Muscle layer of colon (tissue), 2 donors: ENCODE results near the gene CGAS.

ENCODE experiments used
- H3K27ac ChIP-seq: one replicate; pipeline ENCODE4 v1.7.0; 2013; ENCODE audit warnings: low read depth, mild to moderate bottlenecking, low read length, moderate library complexity
- H3K27me3 ChIP-seq, 2 donors: one replicate each; pipeline ENCODE4 v1.7.0; 2013; ENCODE audit warnings: low read length in 2 of 2, mild to moderate bottlenecking in 2 of 2; ENCODE audit not compliant: insufficient read depth in 2 of 2, control insufficient read depth in 1 of 2
- H3K36me3 ChIP-seq: one replicate; pipeline ENCODE4 v1.7.0; 2013; ENCODE audit warnings: mild to moderate bottlenecking, low read length; ENCODE audit not compliant: insufficient read depth
- H3K4me1 ChIP-seq: one replicate; pipeline ENCODE4 v1.7.0; 2013; ENCODE audit warnings: mild to moderate bottlenecking, low read length; ENCODE audit not compliant: insufficient read depth
- H3K4me3 ChIP-seq, 2 donors: one replicate each; pipeline ENCODE4 v1.7.0; 2013; ENCODE audit warnings: low read length in 2 of 2, low read depth in 1 of 2, mild to moderate bottlenecking in 1 of 2, moderate library complexity in 1 of 2
- H3K9ac ChIP-seq: one replicate; pipeline ENCODE4 v1.7.0; 2013; ENCODE audit warnings: low read length
- H3K9me3 ChIP-seq: one replicate; pipeline ENCODE4 v1.7.0; 2013; ENCODE audit warnings: mild to moderate bottlenecking, low read length
- donor health status: abdominal sarcoma.
- donor health status: Adenocarcinoma of cecum.

Gene CGAS

DNA sequence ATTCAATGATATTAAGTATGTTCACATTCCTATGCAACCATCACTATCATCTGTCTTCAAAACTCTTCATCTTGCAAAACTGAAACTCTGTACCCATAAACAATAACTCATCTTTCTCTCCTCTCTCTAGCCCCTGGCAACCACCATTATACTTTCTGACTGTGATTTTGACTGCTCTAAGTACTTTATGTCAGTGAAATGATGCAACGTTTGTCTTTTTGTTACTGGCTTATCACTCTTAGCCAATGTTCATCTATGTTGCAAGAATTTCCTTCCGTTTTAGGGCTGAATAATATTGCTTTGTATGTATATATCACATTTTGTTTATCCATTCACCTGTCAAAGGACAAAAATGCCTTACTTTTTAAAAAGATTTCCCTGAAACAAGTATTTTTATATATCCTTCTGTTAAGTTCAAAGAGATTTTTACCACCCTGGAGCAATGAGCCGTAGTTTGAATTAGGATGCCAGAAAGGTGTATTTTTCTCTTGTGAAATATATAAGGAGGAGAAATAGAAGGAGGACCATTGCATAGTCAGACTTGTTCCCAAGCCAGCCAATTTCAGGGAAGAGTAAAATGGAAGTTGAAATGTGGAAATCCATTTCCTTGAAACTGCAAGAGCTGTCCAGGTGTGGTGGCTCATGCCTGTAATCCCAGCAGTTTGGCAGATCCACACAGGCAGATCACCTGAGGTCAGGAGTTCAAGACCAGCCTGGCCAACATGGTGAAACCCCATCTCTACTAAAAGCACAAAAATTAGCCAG, 4.0 kb upstream of the CGAS start:
- Histone ChIP-seq H3K9me3 (no peaks in the 10 kb centered on the region), H3K36me3 (no peaks in the 10 kb centered on the region), H3K4me3 (no peak overlapping the region), H3K27ac (no peak overlapping the region), H3K9ac (no peak overlapping the region), H3K27me3 (no peaks in the 10 kb centered on the region), H3K4me1 (no peaks in the 10 kb centered on the region)

DNA sequence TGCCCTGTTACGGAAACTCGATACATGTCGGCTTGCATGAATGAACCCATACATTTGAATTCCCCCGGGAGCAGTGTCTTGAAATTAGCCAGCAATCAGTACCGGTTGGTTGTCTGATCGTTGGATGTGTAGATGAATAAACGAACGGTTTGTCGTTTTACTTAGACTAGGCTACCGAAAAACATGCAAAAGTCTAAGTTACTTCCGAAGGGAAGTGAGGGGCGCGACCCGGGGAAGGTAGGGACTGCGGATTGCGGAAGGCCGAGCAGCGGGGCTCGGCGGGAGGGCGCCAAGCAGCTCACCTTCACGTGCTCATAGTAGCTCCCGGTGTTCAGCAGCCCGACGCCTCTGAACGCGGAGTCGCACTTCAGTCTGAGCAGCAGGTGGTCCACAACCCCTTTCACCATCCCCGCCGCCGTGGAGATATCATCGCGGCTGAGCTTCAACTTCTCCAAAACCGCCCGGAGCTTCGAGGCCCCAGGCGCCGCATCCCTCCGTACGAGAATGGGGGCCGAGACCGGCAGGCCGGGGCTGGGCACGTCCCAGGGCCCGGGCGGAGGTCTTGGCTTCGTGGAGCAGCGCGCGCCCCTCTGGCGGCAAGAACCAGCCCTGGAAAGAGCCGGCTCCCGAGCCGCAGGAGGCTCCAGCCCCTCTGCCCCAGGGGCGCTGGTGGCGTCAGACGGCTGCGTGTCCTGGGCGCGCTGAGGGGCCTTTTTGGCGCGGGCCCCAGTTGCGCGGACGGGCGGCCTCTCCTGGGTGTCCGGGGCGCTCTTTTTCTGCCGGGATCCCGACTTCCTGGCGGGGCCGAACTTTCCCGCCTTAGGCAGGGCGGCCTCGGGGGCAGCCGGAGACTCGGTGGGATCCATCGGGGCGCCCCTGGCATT, 632 bp downstream of the CGAS start:
- Histone ChIP-seq H3K27ac (peak overlapping the region; percentile 40), H3K4me3 (peak overlapping the region; percentile 45 to 76), H3K27me3 (no peaks in the 10 kb centered on the region), H3K9ac (peak overlapping the region; percentile 28), H3K4me1 (no peaks in the 10 kb centered on the region), H3K9me3 (no peaks in the 10 kb centered on the region), H3K36me3 (no peaks in the 10 kb centered on the region)

DNA sequence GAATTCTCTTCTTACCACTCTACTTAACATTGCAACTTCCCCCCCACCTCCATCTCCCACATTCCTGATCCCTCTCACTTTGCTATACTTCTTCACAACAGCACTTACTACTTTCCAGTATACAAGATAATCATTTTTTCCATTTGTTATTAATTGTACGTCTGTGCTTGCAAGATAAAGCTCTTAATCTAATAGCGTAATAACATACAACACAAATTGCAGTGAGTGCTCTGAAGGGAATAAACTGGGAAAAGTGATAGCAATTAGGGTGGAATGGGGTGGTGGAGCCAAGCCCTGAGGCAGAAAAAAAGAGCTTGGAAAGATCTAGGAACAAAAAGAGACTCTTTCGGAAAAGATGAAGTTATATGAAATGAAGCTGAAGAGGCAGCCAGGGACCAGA, 8.5 kb downstream of the CGAS start:
- no peak overlapping the region for H3K9ac ChIP-seq
- H3K27me3 ChIP-seq = no peaks in the 10 kb centered on the region
- no peaks in the 10 kb centered on the region for H3K36me3 ChIP-seq
- no peaks in the 10 kb centered on the region for H3K4me1 ChIP-seq
- no peak overlapping the region for H3K4me3 ChIP-seq
- H3K9me3 ChIP-seq = no peaks in the 10 kb centered on the region
- H3K27ac ChIP-seq = no peak overlapping the region

DNA sequence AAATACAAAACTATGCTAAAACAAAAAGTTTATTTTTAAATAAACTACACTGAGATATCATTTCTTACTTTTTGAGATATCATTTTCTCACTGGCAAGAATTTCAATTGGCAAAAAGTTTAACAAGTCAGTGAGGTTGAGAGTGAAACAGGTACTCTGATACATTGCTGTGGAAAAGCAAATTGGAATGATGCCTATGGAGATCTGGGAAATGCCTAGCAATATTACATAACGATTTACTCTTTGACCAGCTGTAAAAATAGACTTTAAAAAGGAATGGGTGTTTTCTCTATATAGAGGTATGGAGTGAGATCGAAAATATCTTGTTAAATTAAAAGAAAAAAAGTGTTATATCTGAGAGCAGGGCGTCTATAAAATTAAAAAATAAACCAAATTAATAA, 16.9 kb downstream of the CGAS start:
- Histone ChIP-seq H3K4me1 (no peaks in the 10 kb centered on the region), H3K9me3 (no peaks in the 10 kb centered on the region), H3K36me3 (peaks cover 7% of the 10 kb centered on the region), H3K9ac (no peak overlapping the region), H3K27me3 (no peaks in the 10 kb centered on the region), H3K4me3 (no peak overlapping the region), H3K27ac (no peak overlapping the region)

DNA sequence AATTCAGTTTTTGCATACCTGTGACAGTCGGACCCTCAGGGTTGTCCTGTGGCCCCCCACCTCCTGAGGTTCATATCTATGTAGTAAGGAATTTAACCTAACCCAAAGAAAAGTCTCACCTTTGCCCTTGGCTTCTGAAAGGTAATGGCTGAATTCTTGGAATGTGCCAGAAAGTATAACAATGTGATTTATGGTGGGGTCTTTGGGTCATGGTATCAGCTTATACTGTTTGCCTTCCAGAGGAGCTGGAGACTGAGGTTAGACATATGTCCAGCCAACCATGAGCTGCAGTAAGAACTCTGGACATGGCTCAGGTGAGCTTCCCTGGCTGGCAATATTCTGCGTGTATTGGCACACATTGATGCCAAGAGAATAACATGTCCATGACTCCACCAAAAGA, 30.6 kb downstream of the CGAS start:
- no peaks in the 10 kb centered on the region for H3K9me3 ChIP-seq
- H3K27me3 ChIP-seq = no peaks in the 10 kb centered on the region
- no peak overlapping the region for H3K4me3 ChIP-seq
- H3K36me3 ChIP-seq = peaks cover 12% of the 10 kb centered on the region
- no peaks in the 10 kb centered on the region for H3K4me1 ChIP-seq
- H3K9ac ChIP-seq = no peak overlapping the region
- H3K27ac ChIP-seq = no peak overlapping the region

DNA sequence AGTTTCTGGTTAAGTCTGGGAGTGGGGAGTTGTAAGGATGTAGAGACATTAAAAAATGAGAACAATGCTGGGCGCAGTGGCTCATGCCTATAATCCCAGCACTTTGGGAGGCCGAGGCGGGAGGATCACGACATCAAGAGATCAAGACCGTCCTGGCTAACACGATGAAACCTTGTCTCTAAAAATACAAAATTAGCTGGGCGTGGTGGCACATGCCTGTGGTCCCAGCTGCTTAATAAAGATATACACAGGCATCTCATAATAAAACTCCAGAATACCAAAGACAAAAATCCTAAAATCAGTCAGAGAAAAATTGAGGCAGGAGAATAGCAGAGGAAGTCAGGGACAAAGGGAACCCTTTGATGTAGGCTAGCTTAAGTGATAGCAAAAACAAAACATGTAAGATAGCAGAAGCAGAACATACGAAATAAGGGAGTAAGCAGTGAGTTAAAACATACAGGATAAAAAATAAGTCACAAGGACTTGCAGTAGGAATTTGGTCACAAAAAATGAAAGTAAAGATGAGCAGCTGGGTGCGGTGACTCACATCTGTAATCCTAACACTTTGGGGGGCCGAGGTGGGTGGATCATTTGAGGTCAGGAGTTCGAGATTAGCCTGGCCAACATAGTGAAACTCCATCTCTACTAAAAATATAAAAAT, 33.9 kb downstream of the CGAS start:
- no peak overlapping the region for H3K27ac ChIP-seq
- H3K9ac ChIP-seq = no peak overlapping the region
- H3K4me1 ChIP-seq = no peaks in the 10 kb centered on the region
- no peaks in the 10 kb centered on the region for H3K27me3 ChIP-seq
- peaks cover 12% of the 10 kb centered on the region for H3K36me3 ChIP-seq
- no peak overlapping the region for H3K4me3 ChIP-seq
- H3K9me3 ChIP-seq = no peaks in the 10 kb centered on the region

DNA sequence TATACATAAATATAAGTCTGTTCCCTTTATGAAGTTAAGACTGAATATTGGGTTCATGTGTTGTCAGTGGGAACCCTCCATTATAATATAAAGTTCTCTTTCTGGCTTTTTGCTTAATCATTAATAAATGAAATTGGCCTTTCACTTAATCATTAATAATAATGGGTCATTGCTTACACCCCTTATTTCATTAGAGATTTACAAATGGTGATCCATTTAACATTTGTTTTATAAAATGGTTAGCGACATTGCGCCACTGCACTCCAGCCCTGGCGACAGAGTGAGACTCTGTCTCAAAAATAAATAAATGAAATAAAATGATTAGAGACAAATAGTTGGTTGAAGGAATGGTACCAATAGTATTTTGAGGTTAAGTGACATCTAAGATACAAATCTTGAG, 39.0 kb downstream of the CGAS start:
- Histone ChIP-seq H3K9ac (no peak overlapping the region), H3K36me3 (no peaks in the 10 kb centered on the region), H3K27me3 (no peaks in the 10 kb centered on the region), H3K4me1 (no peaks in the 10 kb centered on the region), H3K27ac (no peak overlapping the region), H3K4me3 (no peak overlapping the region), H3K9me3 (no peaks in the 10 kb centered on the region)

DNA sequence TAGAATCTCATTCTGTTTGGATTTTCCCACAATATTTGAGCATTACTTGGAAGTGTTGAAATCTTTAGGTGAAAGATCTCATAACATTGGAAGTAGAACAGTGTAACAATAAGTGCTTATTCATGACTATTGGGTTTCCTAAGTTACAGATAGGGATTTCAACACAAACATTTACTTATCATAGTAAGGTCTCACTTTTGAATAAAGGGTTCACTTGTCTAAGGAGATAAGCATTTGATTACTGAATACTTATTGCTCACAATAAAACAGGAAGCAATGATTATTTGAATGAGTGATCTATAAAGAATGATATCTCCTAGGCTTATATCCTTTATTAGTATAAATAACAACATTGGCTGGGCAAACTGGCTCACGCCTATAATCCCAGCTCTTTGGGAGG, 42.7 kb downstream of the CGAS start:
- Histone ChIP-seq H3K27me3 (no peaks in the 10 kb centered on the region), H3K4me1 (no peaks in the 10 kb centered on the region), H3K9ac (no peak overlapping the region), H3K36me3 (no peaks in the 10 kb centered on the region), H3K4me3 (no peak overlapping the region), H3K27ac (no peak overlapping the region), H3K9me3 (no peaks in the 10 kb centered on the region)

DNA sequence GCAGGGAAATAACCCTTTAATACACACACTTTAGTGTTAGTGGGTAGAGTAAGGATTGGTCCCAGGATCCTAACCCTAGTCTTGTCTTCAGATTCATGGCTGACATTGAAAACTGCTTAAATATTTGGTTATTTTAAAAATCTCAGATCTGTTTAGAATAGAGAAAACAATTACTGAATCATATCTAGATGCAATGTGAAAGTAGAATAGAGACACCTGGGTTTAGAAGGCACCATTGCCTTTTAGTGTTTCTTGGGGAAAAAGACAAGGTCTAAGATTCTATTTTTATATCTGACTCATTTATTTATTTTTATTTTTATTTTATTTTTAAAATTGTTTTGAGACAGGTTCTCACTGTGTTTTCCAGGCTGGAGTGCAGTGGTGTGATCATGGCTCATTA, 51.4 kb downstream of the CGAS start:
- no peak overlapping the region for H3K4me3 ChIP-seq
- no peaks in the 10 kb centered on the region for H3K9me3 ChIP-seq
- no peak overlapping the region for H3K27ac ChIP-seq
- no peaks in the 10 kb centered on the region for H3K4me1 ChIP-seq
- no peaks in the 10 kb centered on the region for H3K36me3 ChIP-seq
- no peaks in the 10 kb centered on the region for H3K27me3 ChIP-seq
- H3K9ac ChIP-seq = no peak overlapping the region

DNA sequence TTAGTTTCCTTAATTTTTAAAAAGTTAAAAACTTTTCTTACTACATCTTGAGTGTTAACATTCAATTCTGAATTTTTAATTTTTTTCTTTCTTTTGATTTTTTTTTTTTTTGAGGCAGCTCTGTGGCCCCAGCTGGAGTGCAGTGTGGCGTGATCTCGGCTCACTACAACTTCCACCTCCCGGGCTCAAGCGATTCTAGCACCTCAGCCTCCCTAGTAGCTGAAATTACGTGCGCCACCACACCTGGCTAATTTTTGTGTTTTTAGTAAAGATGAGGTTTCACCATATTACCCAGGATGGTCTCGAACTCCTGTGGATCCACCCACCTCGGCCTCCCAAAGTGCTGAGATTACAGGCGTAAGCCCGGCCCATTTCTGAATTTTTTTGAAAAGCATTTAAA, 56.2 kb downstream of the CGAS start:
- H3K27me3 ChIP-seq = no peaks in the 10 kb centered on the region
- H3K4me1 ChIP-seq = no peaks in the 10 kb centered on the region
- no peak overlapping the region for H3K4me3 ChIP-seq
- no peaks in the 10 kb centered on the region for H3K9me3 ChIP-seq
- H3K36me3 ChIP-seq = no peaks in the 10 kb centered on the region
- no peak overlapping the region for H3K9ac ChIP-seq
- H3K27ac ChIP-seq = no peak overlapping the region

DNA sequence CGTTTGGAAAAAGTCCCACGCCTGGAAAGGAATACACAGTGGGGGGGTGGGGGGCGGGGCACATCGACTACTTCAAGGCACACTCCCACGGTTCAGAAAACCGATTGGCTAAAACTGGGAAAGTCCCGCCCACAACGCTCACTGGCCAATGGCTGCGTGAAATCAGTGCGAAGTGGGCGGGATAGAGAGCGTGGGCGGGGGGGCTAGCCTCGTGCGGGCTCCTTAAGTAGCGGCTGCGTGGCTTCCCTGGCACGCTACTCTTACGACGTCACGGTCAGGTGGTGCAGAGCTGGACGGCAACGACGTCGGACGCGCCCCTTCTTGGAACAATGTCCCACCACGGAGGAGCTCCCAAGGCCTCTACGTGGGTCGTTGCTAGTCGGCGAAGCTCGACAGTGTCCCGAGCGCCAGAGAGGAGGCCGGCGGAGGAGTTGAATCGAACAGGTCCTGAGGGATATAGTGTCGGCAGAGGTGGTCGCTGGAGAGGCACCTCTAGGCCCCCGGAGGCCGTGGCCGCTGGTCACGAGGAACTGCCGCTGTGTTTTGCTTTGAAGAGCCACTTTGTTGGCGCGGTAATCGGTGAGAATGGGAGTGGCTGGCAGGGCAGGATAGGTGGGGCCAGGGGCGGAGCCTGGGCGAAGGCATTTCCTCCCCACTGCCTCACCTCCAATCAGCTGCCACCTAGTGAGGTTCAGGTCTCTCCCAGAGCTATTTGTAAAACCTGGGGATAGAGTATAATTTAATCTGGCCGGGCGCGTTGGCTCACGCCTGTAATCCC, 57.3 kb downstream of the CGAS start, which contains the start of gene DDX43:
Gene DDX43, plus strand, starts transcription at position 252 of the 778 bp plus-strand sequence. Its CDS starts 78 bp downstream, at position 330.
- H3K4me3 ChIP-seq = no peak within 1 kb of the TSS
- no peaks in the 10 kb centered on the region for H3K4me1 ChIP-seq
- H3K27me3 ChIP-seq = no peaks in the 10 kb centered on the region
- no peaks in the 10 kb centered on the region for H3K9me3 ChIP-seq
- no peaks in the 10 kb centered on the region for H3K36me3 ChIP-seq
- no peak within 1 kb of the TSS for H3K9ac ChIP-seq
- no peak within 1 kb of the TSS for H3K27ac ChIP-seq
